Right atrium auricular region (tissue), 2 donors: ENCODE measurements around the gene RREB1. TPM values are rescaled to one million over a fixed set of nuclear protein-coding genes. Genes with fewer than 3 reads are reported as not detected.
"Not testable (repeated sequence)": the region's sequence is repeated elsewhere in the genome, so short reads cannot be mapped to it uniquely, and the experiment has no call there.

Experiments used
- DNase-seq: peaks from one replicate; pipeline ENCODE4 v3.0.0-alpha.2; 2019; ENCODE audit warnings: low spot score
- H3K27ac ChIP-seq, 2 donors: fragments of 200-600 bp; sonication (generic); 1 replicate in 1 of 2; 2 replicates in 1 of 2; pipeline ENCODE4 v1.5.1; 2016 to 2019
- H3K27me3 ChIP-seq, 2 donors: fragments of 200-600 bp; sonication (generic); one replicate each; pipeline versions ENCODE4 v1.5.1 to v1.6.0; 2017 to 2019
- H3K36me3 ChIP-seq: fragments of 200-600 bp; sonication (generic); one replicate; pipeline ENCODE4 v1.5.1; 2016
- H3K4me1 ChIP-seq, 2 donors: fragments of 200-600 bp; sonication (generic); one replicate each; pipeline versions ENCODE4 v1.5.1 to v1.6.0; 2017 to 2019
- H3K4me3 ChIP-seq, 2 donors: fragments of 200-600 bp; sonication (generic); 1 replicate in 1 of 2; 2 replicates in 1 of 2; pipeline ENCODE4 v1.5.1; 2017 to 2019; ENCODE audit warnings: mild to moderate bottlenecking in 1 of 2, moderate library complexity in 1 of 2
- H3K9me3 ChIP-seq, 2 donors: fragments of 200-600 bp; sonication (generic); one replicate each; pipeline ENCODE4 v1.5.1; 2019
- CTCF ChIP-seq, 2 donors: fragments of 200-600 bp; sonication (generic); IDR thresholded peaks; one replicate each; pipeline ENCODE4 v1.5.1; 2019; ENCODE audit warnings: antibody characterized with exemption in 2 of 2
- total RNA-seq, 2 donors: library from RNA; depleted of rRNA; stranded (reverse); fragments of >200 nt; gene quantifications; one replicate each; pipeline ENCODE4 v1.1.0, GENCODE V29; 2016

RREB1 gene
- total RNA-seq, 2 donors from 2014 or later = 25.5 to 30.3 TPM

DNA sequence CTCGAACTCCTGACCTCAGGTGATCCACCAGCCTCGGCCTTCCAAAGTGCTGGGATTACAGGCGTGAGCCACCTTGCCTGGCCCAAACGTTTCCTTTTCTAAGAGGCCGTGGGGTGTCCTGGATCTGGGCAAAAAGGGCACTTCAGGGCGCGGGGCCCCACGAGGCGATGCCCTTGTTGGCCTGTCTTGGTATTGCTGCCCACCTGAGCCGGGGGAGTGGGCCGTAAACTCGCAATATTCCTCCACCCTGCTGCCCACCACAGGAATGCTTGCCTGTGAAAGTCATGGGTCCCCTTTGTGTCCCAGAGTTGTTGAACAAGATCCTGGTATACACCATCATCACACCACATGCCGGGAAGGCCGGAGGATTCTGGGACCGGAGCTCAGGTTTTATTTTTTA is 156.3 kb downstream of the RREB1 start:
- no peaks in the 10 kb centered on the region for H3K36me3 ChIP-seq
- H3K27ac ChIP-seq = no peak overlapping the region
- H3K27me3 ChIP-seq = no peaks in the 10 kb centered on the region
- H3K9me3 ChIP-seq = no peaks in the 10 kb centered on the region
- no peak overlapping the region for H3K4me3 ChIP-seq
- DNase-seq = no peak
- TF ChIP-seq CTCF (IDR thresholded peaks at IDR 0.05) = no peak
- peaks cover 0 to 14% of the 10 kb centered on the region in 2 donors for H3K4me1 ChIP-seq

- no peak overlapping the region for H3K4me3 ChIP-seq
- H3K27me3 ChIP-seq = no peaks in the 10 kb centered on the region
- peaks cover 0 to 14% of the 10 kb centered on the region in 2 donors for H3K4me1 ChIP-seq
- DNase-seq = no peak
- H3K27ac ChIP-seq = no peak overlapping the region
- no peaks in the 10 kb centered on the region for H3K36me3 ChIP-seq
- no peaks in the 10 kb centered on the region for H3K9me3 ChIP-seq
- no peak for TF ChIP-seq CTCF (IDR thresholded peaks at IDR 0.05)
Measured at GRCh38 chr6:7264686-7265384, 157.1 kb downstream of the RREB1 start.

GRCh38 chr6:7265385-7265726 is 157.6 kb downstream of the RREB1 start:
- peaks cover 0 to 13% of the 10 kb centered on the region in 2 donors for H3K4me1 ChIP-seq
- H3K9me3 ChIP-seq, H3K36me3 ChIP-seq, H3K4me3 ChIP-seq, H3K27ac ChIP-seq, H3K27me3 ChIP-seq: not testable (repeated sequence)
- DNase-seq = peak; percentile 54

DNA sequence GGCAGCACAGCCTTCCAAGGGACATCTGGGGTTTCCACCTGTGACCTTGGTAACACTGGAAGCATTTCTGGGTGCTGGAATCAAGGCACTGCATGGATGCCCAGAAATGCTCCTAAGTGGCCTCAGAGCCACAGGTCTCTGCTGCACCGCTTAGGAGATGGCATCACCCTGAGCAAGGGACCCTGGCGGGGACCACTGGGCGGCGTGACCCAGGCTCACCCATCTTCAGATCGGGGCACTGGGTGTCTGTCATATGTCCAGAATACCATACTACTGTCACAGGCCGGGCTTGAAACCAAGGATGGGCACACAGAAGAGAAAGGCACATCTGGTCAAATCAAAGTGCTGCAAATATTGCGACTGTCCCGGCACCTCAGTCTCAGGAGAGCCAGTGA is 159.3 kb downstream of the RREB1 start:
- H3K27ac ChIP-seq = no peak overlapping the region
- no peak for TF ChIP-seq CTCF (IDR thresholded peaks at IDR 0.05)
- DNase-seq = peak; percentile 51

GRCh38 chr6:7267466-7268091 is 159.8 kb downstream of the RREB1 start:
- Histone ChIP-seq H3K4me1 (no peaks in the 10 kb centered on the region), H3K36me3 (no peaks in the 10 kb centered on the region), H3K4me3 (no peak overlapping the region), H3K9me3 (no peaks in the 10 kb centered on the region), H3K27ac (no peak overlapping the region), H3K27me3 (no peaks in the 10 kb centered on the region)
- peak; percentile 80 for DNase-seq
- no peak for TF ChIP-seq CTCF (IDR thresholded peaks at IDR 0.05)

More for the DNA sequence above, 159.3 kb downstream of the RREB1 start:
- no peak overlapping the region for H3K4me3 ChIP-seq
- no peaks in the 10 kb centered on the region for H3K27me3 ChIP-seq
- no peaks in the 10 kb centered on the region for H3K36me3 ChIP-seq
- H3K4me1 ChIP-seq = no peaks in the 10 kb centered on the region
- no peaks in the 10 kb centered on the region for H3K9me3 ChIP-seq

GRCh38 chr6:7268362-7268761 is 160.6 kb downstream of the RREB1 start:
- H3K4me3 ChIP-seq = no peak overlapping the region
- no peak for TF ChIP-seq CTCF (IDR thresholded peaks at IDR 0.05)
- H3K36me3 ChIP-seq = no peaks in the 10 kb centered on the region
- peak; percentile 48 for DNase-seq
- no peak overlapping the region for H3K27ac ChIP-seq
- H3K27me3 ChIP-seq = no peaks in the 10 kb centered on the region
- H3K4me1 ChIP-seq = no peaks in the 10 kb centered on the region
- H3K9me3 ChIP-seq = no peaks in the 10 kb centered on the region
